Kidney (tissue), 14 donors: Measurements from ENCODE around the gene GABBR2. TPM values are rescaled to one million over a fixed set of nuclear protein-coding genes. Genes with fewer than 3 reads are reported as not detected.

Experiments
- DNase-seq, 5 donors: peaks; one replicate each; pipeline ENCODE4 v3.0.0-alpha.2; 2013 to 2020
- FAIRE-seq: peaks from 2 replicates; lab custom pipeline; 2012; peaks lifted over from hg19 to GRCh38; lab: Jason Lieb, UNC
- H3K27ac ChIP-seq, 2 donors: one replicate each; pipeline ENCODE4 v1.7.0; 2013; ENCODE audit warnings: low read depth in 2 of 2, low read length in 2 of 2, inconsistent platforms in 1 of 2
- H3K27me3 ChIP-seq: one replicate; pipeline ENCODE4 v1.7.1; 2013; ENCODE audit warnings: low read length, inconsistent platforms; ENCODE audit not compliant: control insufficient read depth, insufficient read depth
- H3K36me3 ChIP-seq, 3 donors: one replicate each; pipeline versions ENCODE4 v1.7.0 to v1.7.1; 2013; ENCODE audit warnings: low read length in 3 of 3, control low read depth in 1 of 3, inconsistent platforms in 1 of 3; ENCODE audit not compliant: insufficient read depth in 3 of 3, control insufficient read depth in 2 of 3
- H3K4me1 ChIP-seq, 3 donors: one replicate each; pipeline versions ENCODE4 v1.7.0 to v1.7.1; 2013; ENCODE audit warnings: low read length in 3 of 3, inconsistent platforms in 1 of 3, low read depth in 1 of 3; ENCODE audit not compliant: control insufficient read depth in 2 of 3, insufficient read depth in 2 of 3
- H3K4me3 ChIP-seq, 3 donors: one replicate each; pipeline versions ENCODE4 v1.7.0 to v1.8.1; 2013; ENCODE audit warnings: low read length in 3 of 3, control low read depth in 1 of 3, inconsistent platforms in 1 of 3
- H3K9ac ChIP-seq, 3 donors: one replicate each; pipeline versions ENCODE4 v1.7.0 to v1.7.1; 2013; ENCODE audit warnings: low read length in 3 of 3, control low read depth in 1 of 3, inconsistent platforms in 1 of 3
- H3K9me3 ChIP-seq, 3 donors: one replicate each; pipeline versions ENCODE4 v1.7.0 to v1.7.1; 2013; ENCODE audit warnings: low read length in 3 of 3, control low read depth in 1 of 3, inconsistent platforms in 1 of 3; ENCODE audit not compliant: control insufficient read depth in 2 of 3, insufficient read depth in 1 of 3
- intact Hi-C: fragments of 100-400 bp; cut with DNase I; formaldehyde crosslinking; loops from one replicate; pipeline ENCODE4 v1.11.1; 2022
- polyA plus RNA-seq: library from polyadenylated mRNA; stranded (reverse); fragments of 350-450 nt; fragmentation: Illumina TruSeq; extraction: RNeasy Lipid Tissue Mini Kit (QIAGEN cat#74804); gene quantifications from one replicate; pipeline ENCODE4 v1.2.3, GENCODE V29; 2014; ENCODE audit warnings: low read depth, low replicate concordance; ENCODE audit not compliant: insufficient read depth
- total RNA-seq: library from RNA; stranded (reverse); fragmentation: NEBNext Ultra II Directional; extraction: Animal tissue kit (Norgen Biotek cat#: 25700); gene quantifications from one replicate; pipeline ENCODE4 v1.2.1, GENCODE V29; 2021
- TF ChIP-seq, protein P1 (sequence below): IDR thresholded peaks from 3 replicates; pipeline ENCODE4 v1.5.1; 2012; ENCODE audit warnings: mild to moderate bottlenecking, moderate library complexity, borderline replicate concordance; ENCODE audit not compliant: insufficient read depth; ENCODE audit errors: extremely low read depth
- donor health status: control.
- donor health status: control.
- donor health status: control.
- donor health status: control.
- donor health status: control.
- donor health status: DM: yes; HTN: yes; CAD: no.
- donor health status: Normal renal cell carcinoma (clear cell type).

GABBR2 gene
- total and polyA plus RNA-seq, 2 donors from 2014 or later: 0.06 TPM; not detected in 1

DNA sequence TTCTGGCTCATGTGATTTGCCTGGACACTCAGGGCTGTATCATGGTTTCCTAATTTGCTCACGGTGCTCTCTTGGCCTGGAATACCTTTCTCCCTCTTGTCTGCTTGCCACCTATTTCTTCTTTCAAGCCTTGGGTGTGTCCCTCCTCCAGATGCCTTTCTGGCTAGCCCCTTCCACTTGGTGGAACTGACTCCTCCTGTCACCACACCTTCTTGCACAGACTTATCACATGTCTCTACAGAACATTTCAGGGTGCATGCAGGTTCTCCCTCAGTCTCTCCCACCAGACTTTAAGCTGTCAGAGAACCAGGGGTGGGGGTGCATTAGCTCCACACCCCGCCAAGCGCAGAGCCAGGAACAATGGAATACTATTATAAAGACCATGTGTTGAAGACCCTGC lies 455.2 kb downstream of the GABBR2 start:
- Histone ChIP-seq H3K9me3 (no peaks in the 10 kb centered on the region), H3K27me3 (no peaks in the 10 kb centered on the region), H3K4me3 (no peak overlapping the region), H3K9ac (no peak overlapping the region), H3K27ac (no peak overlapping the region), H3K4me1 (peaks cover 0 to 6% (median 3%) of the 10 kb centered on the region in 3 donors), H3K36me3 (no peaks in the 10 kb centered on the region)
- FAIRE-seq: no peak
- TF ChIP-seq, protein P1, sequence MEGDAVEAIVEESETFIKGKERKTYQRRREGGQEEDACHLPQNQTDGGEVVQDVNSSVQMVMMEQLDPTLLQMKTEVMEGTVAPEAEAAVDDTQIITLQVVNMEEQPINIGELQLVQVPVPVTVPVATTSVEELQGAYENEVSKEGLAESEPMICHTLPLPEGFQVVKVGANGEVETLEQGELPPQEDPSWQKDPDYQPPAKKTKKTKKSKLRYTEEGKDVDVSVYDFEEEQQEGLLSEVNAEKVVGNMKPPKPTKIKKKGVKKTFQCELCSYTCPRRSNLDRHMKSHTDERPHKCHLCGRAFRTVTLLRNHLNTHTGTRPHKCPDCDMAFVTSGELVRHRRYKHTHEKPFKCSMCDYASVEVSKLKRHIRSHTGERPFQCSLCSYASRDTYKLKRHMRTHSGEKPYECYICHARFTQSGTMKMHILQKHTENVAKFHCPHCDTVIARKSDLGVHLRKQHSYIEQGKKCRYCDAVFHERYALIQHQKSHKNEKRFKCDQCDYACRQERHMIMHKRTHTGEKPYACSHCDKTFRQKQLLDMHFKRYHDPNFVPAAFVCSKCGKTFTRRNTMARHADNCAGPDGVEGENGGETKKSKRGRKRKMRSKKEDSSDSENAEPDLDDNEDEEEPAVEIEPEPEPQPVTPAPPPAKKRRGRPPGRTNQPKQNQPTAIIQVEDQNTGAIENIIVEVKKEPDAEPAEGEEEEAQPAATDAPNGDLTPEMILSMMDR: no peak
- intact Hi-C loops: no loop called here
- DNase-seq: no peak

- TF ChIP-seq, protein P1: no peak
- H3K27ac ChIP-seq: no peak overlapping the region
- intact Hi-C loops: no loop called here
- H3K4me3 ChIP-seq: no peak overlapping the region
- FAIRE-seq (no peak), DNase-seq (peak in 1 of 5 donors; percentile 73)
- H3K27me3 ChIP-seq: no peaks in the 10 kb centered on the region
- no peak overlapping the region for H3K9ac ChIP-seq
- no peaks in the 10 kb centered on the region for H3K36me3 ChIP-seq
- no peaks in the 10 kb centered on the region for H3K9me3 ChIP-seq
- peaks cover 0 to 6% (median 3%) of the 10 kb centered on the region in 3 donors for H3K4me1 ChIP-seq
These were observed 457.2 kb downstream of the GABBR2 start for GRCh38 chr9:98251551-98251950.

DNA sequence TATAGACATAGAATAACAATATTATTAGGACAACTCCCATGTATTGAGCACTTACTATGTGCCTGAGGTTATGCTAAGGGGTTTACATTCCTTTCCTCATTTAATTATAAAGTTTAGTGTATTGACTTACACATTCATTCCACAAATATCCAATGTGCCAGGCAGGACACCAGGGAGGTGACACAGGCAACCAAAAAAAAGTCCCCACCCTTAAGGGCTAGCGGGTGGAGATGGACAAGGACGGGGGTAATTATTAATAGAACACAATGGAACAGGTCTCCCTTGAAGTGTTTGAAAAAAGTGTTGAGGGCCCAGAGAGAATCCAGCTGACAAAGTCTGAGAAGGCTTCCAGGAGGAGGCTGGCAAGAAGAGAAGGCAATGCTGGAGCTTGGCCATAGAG lies 459.0 kb downstream of the GABBR2 start:
- TF ChIP-seq, protein P1: no peak
- DNase-seq: no peak
- Histone ChIP-seq H3K9me3 (no peaks in the 10 kb centered on the region), H3K4me1 (peaks cover 0 to 3% (median 2%) of the 10 kb centered on the region in 3 donors), H3K4me3 (no peak overlapping the region), H3K36me3 (no peaks in the 10 kb centered on the region), H3K27ac (no peak overlapping the region), H3K9ac (no peak overlapping the region), H3K27me3 (no peaks in the 10 kb centered on the region)
- intact Hi-C loops: no loop called here
- no peak for FAIRE-seq
